Activated naive CD4-positive, alpha-beta T cell treated with anti-CD3 and anti-CD28 coated beads, Interleukin-2, amount 10 ng/mL, durations not matched to agents 7 days and 5 days (primary cell): ENCODE results near the gene FBP2.
A peak's percentile ranks its signal among the peaks of the same experiment; 100 is the strongest.
"Not testable (repeated sequence)": the region's sequence is repeated elsewhere in the genome, so short reads cannot be mapped to it uniquely, and the experiment has no call there.

Source experiments
- CTCF ChIA-PET: fragments of 350-600 bp; sonication (Branson Sonifier 250); formaldehyde crosslinking; loops from one replicate; lab custom pipeline; 2021; ENCODE audit warnings: antibody characterized with exemption; lab: Charles Lee
- DNase-seq: peaks from one replicate; pipeline ENCODE4 v3.0.0-alpha.2; 2020
- H3K27ac Mint-ChIP-seq: one replicate; pipeline ENCODE4 v1.8.0; 2021; ENCODE audit warnings: mild to moderate bottlenecking, moderate library complexity, mixed read lengths
- H3K27me3 Mint-ChIP-seq: one replicate; pipeline ENCODE4 v1.8.0; 2021; ENCODE audit warnings: mild to moderate bottlenecking, mixed read lengths
- H3K36me3 Mint-ChIP-seq: one replicate; pipeline ENCODE4 v1.8.0; 2021; ENCODE audit warnings: mixed read lengths
- H3K4me1 Mint-ChIP-seq: one replicate; pipeline ENCODE4 v1.8.0; 2021; ENCODE audit warnings: mixed read lengths
- H3K4me3 Mint-ChIP-seq: one replicate; pipeline ENCODE4 v1.8.0; 2021; ENCODE audit warnings: mild to moderate bottlenecking, moderate library complexity, mixed read lengths
- H3K9me3 Mint-ChIP-seq: one replicate; pipeline ENCODE4 v1.8.0; 2021; ENCODE audit warnings: mixed read lengths

FBP2 gene

GRCh38 chr9:94592683-94593082 is 941 bp downstream of the FBP2 start:
- H3K36me3 Mint-ChIP-seq, H3K4me1 Mint-ChIP-seq, H3K4me3 Mint-ChIP-seq, H3K9me3 Mint-ChIP-seq, H3K27ac Mint-ChIP-seq, DNase-seq, CTCF ChIA-PET: not testable (repeated sequence)
- H3K27me3 Mint-ChIP-seq = peaks cover 20% of the 10 kb centered on the region

- no peak for DNase-seq
- CTCF ChIA-PET = no interaction called here
- Mint-ChIP-seq H3K27me3 (peaks cover 20% of the 10 kb centered on the region), H3K27ac (no peak overlapping the region), H3K4me3 (no peak overlapping the region), H3K36me3 (no peaks in the 10 kb centered on the region), H3K9me3 (no peaks in the 10 kb centered on the region), H3K4me1 (peaks cover 5% of the 10 kb centered on the region)
Observed at GRCh38 chr9:94591876-94592275, 1.7 kb downstream of the FBP2 start.

- Mint-ChIP-seq H3K4me1 (peaks cover 12% of the 10 kb centered on the region), H3K27me3 (peaks cover 20% of the 10 kb centered on the region)
- H3K4me3 Mint-ChIP-seq, DNase-seq, H3K36me3 Mint-ChIP-seq, H3K27ac Mint-ChIP-seq, CTCF ChIA-PET, H3K9me3 Mint-ChIP-seq: not testable (repeated sequence)
Observed at GRCh38 chr9:94591046-94591545, 2.5 kb downstream of the FBP2 start.

DNA sequence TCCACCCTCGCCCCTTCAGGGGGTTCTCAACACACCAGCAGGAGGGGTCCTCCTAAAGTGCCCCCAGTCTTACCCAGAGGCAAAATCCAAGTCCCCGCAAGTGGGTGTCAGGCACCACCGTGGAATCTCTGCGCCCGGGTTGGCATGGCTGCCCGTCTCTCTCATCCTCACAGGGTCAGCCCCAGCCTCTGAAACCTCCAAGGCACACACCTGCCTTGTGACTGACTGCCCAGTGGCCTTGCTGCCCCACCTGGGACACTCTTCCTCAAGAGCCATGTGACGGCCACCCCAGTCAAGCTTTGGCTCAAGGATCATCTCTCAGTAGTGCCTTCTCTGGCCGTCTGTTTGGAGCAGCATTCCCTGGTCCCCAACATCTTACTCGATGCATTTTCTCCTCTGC is 4.9 kb downstream of the FBP2 start:
- H3K27me3 Mint-ChIP-seq = peaks cover 20% of the 10 kb centered on the region

DNA sequence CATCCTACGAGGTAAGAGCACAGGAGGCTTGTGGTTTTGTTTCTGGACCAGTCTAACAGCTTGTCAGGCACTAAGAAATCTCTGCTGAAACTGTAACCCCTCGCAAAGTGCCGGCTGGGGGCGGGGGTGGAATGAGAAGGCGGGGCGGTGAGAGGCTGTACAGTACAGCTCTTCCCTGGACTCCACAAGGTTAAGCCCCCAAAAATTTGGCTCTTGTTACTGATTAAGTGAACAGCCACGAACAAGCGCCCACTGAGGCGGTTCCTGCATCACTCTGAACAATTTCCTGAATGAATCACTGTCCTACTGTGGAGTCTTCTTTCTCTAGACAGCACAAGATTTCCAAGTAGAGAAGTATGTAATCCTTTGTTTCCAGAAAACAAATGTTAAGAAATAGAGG is 6.8 kb downstream of the FBP2 start:
- Mint-ChIP-seq H3K27me3 (peaks cover 20% of the 10 kb centered on the region), H3K27ac (no peak overlapping the region), H3K4me3 (no peak overlapping the region), H3K9me3 (no peaks in the 10 kb centered on the region), H3K4me1 (peaks cover 27% of the 10 kb centered on the region), H3K36me3 (no peaks in the 10 kb centered on the region)
- no peak for DNase-seq
- CTCF ChIA-PET = no interaction called here

More for the DNA sequence above, 4.9 kb downstream of the FBP2 start:
- no peak for DNase-seq
- Mint-ChIP-seq H3K36me3 (no peaks in the 10 kb centered on the region), H3K4me3 (no peak overlapping the region), H3K27ac (no peak overlapping the region), H3K4me1 (peaks cover 27% of the 10 kb centered on the region), H3K9me3 (no peaks in the 10 kb centered on the region)
- CTCF ChIA-PET = no interaction called here

DNA sequence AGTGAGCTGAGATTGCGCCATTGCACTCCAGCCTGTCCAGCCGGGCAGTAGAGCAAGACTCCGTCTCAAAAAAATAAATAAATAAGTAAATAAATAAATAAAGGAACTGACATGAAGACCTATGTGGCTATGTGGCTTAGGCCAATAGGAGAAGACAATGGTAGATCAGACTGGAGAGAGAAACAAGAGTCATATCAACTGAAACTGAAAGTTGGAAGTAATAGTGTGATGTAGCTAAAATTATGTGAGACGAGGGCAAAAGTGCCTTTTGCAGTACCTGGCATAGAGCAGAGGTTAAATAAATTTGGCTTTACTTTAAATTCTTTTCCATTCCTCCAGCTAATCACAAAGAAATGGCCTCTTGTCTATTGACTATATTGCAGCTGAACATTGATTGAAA is 7.3 kb downstream of the FBP2 start:
- peaks cover 27% of the 10 kb centered on the region for H3K4me1 Mint-ChIP-seq
- CTCF ChIA-PET = no interaction called here
- no peak overlapping the region for H3K27ac Mint-ChIP-seq
- no peaks in the 10 kb centered on the region for H3K36me3 Mint-ChIP-seq
- H3K4me3 Mint-ChIP-seq = peak overlapping the region; percentile 12
- peaks cover 20% of the 10 kb centered on the region for H3K27me3 Mint-ChIP-seq
- no peaks in the 10 kb centered on the region for H3K9me3 Mint-ChIP-seq
- DNase-seq = no peak

DNA sequence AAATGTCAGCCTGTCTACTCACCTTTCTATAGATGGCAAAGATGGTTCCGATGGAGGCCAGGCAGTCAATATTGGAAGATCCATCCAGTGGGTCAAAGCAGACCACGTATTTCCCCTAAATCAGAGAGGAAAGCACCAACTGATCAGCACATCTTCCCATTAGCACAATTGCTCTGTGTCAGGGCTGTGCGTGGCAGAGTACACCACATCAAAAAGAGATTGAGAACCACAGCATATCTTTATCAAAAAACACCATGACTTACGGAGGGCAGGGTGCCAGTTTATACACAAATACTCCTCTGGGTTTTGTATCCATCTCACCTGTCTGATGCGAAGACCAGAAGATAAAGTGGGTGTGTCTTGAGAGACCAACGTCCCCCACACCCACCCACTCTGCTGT is 9.1 kb downstream of the FBP2 start:
- H3K4me1 Mint-ChIP-seq = peaks cover 27% of the 10 kb centered on the region
- H3K27ac Mint-ChIP-seq = no peak overlapping the region
- H3K36me3 Mint-ChIP-seq = no peaks in the 10 kb centered on the region
- H3K4me3 Mint-ChIP-seq = no peak overlapping the region
- H3K27me3 Mint-ChIP-seq = peaks cover 17% of the 10 kb centered on the region
- peak; percentile 34 for DNase-seq
- CTCF ChIA-PET = no interaction called here
- H3K9me3 Mint-ChIP-seq = no peaks in the 10 kb centered on the region

DNA sequence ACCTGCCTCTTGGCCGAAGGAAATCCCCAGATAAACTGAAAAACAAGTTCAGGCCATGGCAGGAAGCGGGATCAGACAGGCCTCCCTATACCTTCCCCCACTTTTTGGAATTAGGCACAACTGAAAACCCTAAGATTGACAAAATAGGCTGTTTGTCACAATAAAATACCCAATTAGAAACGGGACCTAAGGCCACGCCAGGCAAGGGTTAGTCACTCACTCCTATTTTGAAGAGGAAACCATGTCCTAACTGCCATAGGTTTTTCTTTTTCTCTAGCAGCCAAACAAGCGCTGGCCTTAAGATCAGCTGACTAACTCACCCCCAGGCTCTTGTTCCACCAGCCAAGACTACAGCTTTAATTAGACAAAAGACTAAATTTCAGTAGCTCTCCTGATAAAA is 11.9 kb downstream of the FBP2 start:
- Mint-ChIP-seq H3K4me1 (peaks cover 26% of the 10 kb centered on the region), H3K27me3 (peaks cover 7% of the 10 kb centered on the region), H3K27ac (no peak overlapping the region), H3K36me3 (no peaks in the 10 kb centered on the region), H3K9me3 (no peaks in the 10 kb centered on the region), H3K4me3 (no peak overlapping the region)
- DNase-seq = no peak
- CTCF ChIA-PET = no interaction called here

DNA sequence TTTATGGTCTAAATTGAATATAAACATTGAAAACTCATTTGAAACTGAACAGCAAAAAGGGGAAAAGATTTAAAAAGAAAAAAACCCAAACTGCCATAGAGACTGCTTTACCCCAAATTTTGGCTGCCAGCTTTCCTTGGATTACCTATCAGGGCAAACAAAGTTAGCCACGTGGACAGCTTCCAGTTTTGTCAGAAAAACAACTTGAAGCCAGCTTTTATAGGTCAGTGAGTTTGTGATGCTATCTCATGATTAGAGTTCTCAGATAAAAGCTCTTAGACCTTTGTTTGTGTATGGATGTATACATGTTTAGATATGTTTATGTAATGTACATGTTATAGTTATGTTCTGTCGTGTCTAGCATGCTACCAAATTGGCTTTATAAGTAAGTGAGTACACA is 16.1 kb downstream of the FBP2 start:
- no peaks in the 10 kb centered on the region for H3K9me3 Mint-ChIP-seq

GRCh38 chr9:94577036-94577435 is 16.6 kb downstream of the FBP2 start:
- no peaks in the 10 kb centered on the region for H3K36me3 Mint-ChIP-seq
- CTCF ChIA-PET = no interaction called here
- no peak overlapping the region for H3K27ac Mint-ChIP-seq
- peaks cover 5% of the 10 kb centered on the region for H3K4me1 Mint-ChIP-seq
- H3K4me3 Mint-ChIP-seq = no peak overlapping the region
- peaks cover 11% of the 10 kb centered on the region for H3K27me3 Mint-ChIP-seq
- H3K9me3 Mint-ChIP-seq = no peaks in the 10 kb centered on the region
- no peak for DNase-seq

More for the DNA sequence above, 16.1 kb downstream of the FBP2 start:
- CTCF ChIA-PET = no interaction called here
- no peak overlapping the region for H3K4me3 Mint-ChIP-seq
- DNase-seq = no peak
- no peaks in the 10 kb centered on the region for H3K36me3 Mint-ChIP-seq
- H3K4me1 Mint-ChIP-seq = peaks cover 5% of the 10 kb centered on the region
- H3K27ac Mint-ChIP-seq = no peak overlapping the region
- H3K27me3 Mint-ChIP-seq = peaks cover 6% of the 10 kb centered on the region

DNA sequence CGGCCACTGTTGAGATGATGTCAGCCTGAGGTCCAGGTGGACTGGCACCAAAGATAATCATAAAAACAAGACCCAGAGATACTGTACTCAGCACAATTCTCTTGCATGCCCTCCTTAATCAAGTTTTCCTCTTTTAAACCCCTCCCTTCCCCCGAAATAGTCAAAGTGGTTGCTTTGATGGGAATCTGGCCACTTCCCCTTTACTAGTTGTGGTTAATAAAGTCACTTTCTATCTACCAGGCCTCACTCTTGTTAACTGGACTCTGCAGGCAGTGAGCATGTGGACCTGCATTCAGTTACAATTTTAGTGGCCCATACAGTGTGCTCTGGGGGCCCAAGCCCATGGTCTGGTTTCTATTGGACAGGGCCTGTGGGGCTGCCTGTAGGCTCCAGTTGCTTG is 17.5 kb downstream of the FBP2 start:
- Mint-ChIP-seq H3K9me3 (no peaks in the 10 kb centered on the region), H3K36me3 (no peaks in the 10 kb centered on the region), H3K4me1 (peaks cover 5% of the 10 kb centered on the region), H3K27me3 (peaks cover 20% of the 10 kb centered on the region), H3K4me3 (no peak overlapping the region), H3K27ac (no peak overlapping the region)
- CTCF ChIA-PET = no interaction called here
- DNase-seq = no peak

- H3K9me3 Mint-ChIP-seq = no peaks in the 10 kb centered on the region
- H3K4me3 Mint-ChIP-seq = no peak overlapping the region
- CTCF ChIA-PET = no interaction called here
- H3K36me3 Mint-ChIP-seq = no peaks in the 10 kb centered on the region
- DNase-seq = no peak
- peaks cover 24% of the 10 kb centered on the region for H3K27me3 Mint-ChIP-seq
- no peak overlapping the region for H3K27ac Mint-ChIP-seq
- no peaks in the 10 kb centered on the region for H3K4me1 Mint-ChIP-seq
Observed at GRCh38 chr9:94568972-94569712, 24.5 kb downstream of the FBP2 start.

- H3K9me3 Mint-ChIP-seq = no peaks in the 10 kb centered on the region
- CTCF ChIA-PET = no interaction called here
- no peak for DNase-seq
- no peak overlapping the region for H3K27ac Mint-ChIP-seq
- H3K4me1 Mint-ChIP-seq = no peaks in the 10 kb centered on the region
- peaks cover 24% of the 10 kb centered on the region for H3K27me3 Mint-ChIP-seq
- H3K36me3 Mint-ChIP-seq = no peaks in the 10 kb centered on the region
- no peak overlapping the region for H3K4me3 Mint-ChIP-seq
Observed at GRCh38 chr9:94568250-94568889, 25.3 kb downstream of the FBP2 start.

DNA sequence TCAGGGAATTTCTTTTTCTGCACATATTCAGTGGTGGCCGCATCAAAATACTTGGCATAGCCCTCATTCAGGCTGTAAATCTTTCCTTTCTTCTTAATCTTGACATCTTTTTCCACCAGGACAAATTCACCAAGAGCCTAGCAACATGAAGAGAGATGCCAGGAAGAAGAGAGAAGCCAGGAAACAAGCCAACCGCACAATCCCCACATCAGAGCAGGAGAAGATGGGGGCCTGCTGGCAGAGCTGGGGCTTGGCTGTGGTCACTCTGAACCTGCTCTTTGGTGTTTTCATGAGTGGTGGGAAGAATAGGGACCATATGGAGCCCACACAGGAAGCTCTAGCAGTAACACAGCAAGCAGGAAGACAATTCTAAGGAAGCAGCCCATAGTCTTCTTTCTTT is 26.4 kb downstream of the FBP2 start:
- peaks cover 22% of the 10 kb centered on the region for H3K27me3 Mint-ChIP-seq
- H3K27ac Mint-ChIP-seq = no peak overlapping the region
- CTCF ChIA-PET = no interaction called here
- H3K4me1 Mint-ChIP-seq = no peaks in the 10 kb centered on the region
- H3K9me3 Mint-ChIP-seq = no peaks in the 10 kb centered on the region
- no peaks in the 10 kb centered on the region for H3K36me3 Mint-ChIP-seq
- DNase-seq = no peak
- H3K4me3 Mint-ChIP-seq = no peak overlapping the region

DNA sequence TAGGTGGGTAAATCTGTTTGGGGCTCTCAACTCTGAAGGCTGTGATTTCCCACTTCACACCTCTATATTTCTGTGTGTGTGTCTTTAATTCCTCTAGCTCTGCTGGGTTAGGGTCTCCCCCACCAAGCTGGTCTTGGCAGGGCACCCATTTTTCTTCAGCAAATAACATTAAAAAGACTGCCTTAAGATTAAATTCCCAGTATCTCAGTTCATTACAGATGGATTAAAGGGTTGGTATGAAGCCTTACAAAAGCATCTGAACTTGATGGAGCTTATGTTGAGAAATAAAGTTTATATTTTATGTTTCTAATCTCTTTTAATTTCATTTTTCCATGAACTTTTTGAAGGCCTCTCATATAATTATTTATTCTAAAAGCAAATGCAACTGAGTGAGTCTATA is 27.1 kb downstream of the FBP2 start:
- H3K27me3 Mint-ChIP-seq = peaks cover 15% of the 10 kb centered on the region
- DNase-seq = no peak
- CTCF ChIA-PET = no interaction called here
- no peaks in the 10 kb centered on the region for H3K4me1 Mint-ChIP-seq
- no peak overlapping the region for H3K27ac Mint-ChIP-seq
- no peak overlapping the region for H3K4me3 Mint-ChIP-seq
- H3K36me3 Mint-ChIP-seq = no peaks in the 10 kb centered on the region
- no peaks in the 10 kb centered on the region for H3K9me3 Mint-ChIP-seq
